Adrenal gland (tissue), 12 donors: ENCODE results near the gene PDGFD. TPM values are rescaled to one million over a fixed set of nuclear protein-coding genes. Genes with fewer than 3 reads are reported as not detected.

Source experiments
- DNase-seq, 7 donors: peaks; one replicate each; pipeline ENCODE4 v3.0.0-alpha.2; 2019 to 2020
- H3K27ac ChIP-seq, 5 donors: fragments of 200-600 bp; sonication (generic) in 4 of 5; 1 replicate in 3 of 5; 2 replicates in 2 of 5; pipeline versions ENCODE4 v1.5.1 to v1.8.0; 2016 to 2020; ENCODE audit warnings: mild to moderate bottlenecking in 1 of 5
- H3K27me3 ChIP-seq: fragments of 200-600 bp; 2 replicates; pipeline ENCODE4 v1.8.0; 2021
- H3K36me3 ChIP-seq, 2 donors: fragments of 200-600 bp; replicated peaks in 1 of 2; 1 replicate in 1 of 2; 2 replicates in 1 of 2; pipeline versions ENCODE4 v1.5.1 to v1.8.0; 2018 to 2022
- H3K4me1 ChIP-seq, 2 donors: fragments of 200-600 bp; replicated peaks in 1 of 2; 1 replicate in 1 of 2; 2 replicates in 1 of 2; pipeline versions ENCODE4 v1.5.1 to v1.8.0; 2018 to 2021
- H3K4me3 ChIP-seq, 4 donors: fragments of 200-600 bp; sonication (generic) in 3 of 4; one replicate each; pipeline ENCODE4 v1.5.1; 2016 to 2018
- H3K9me3 ChIP-seq, 3 donors: fragments of 200-600 bp; sonication (generic) in 1 of 3; replicated peaks in 1 of 3; 1 replicate in 2 of 3; 2 replicates in 1 of 3; pipeline versions ENCODE4 v1.5.1 to v1.8.0; 2016 to 2021
- POLR2A ChIP-seq, 2 donors: fragments of 450-650 bp; IDR thresholded peaks; one replicate each; pipeline ENCODE4 v1.6.1; 2017; ENCODE audit warnings: antibody characterized with exemption in 2 of 2, mild to moderate bottlenecking in 2 of 2, moderate library complexity in 1 of 2
- WGBS, 4 donors: extraction: QIAGEN DNeasy Blood & Tissue Kit in 2 of 4; methylation state at CpG; one replicate each; pipeline versions ENCODE4 v1.1.5 to v1.1.7; 2013 to 2017; 5-methylcytosine and 5-hydroxymethylcytosine counted together
- intact Hi-C, 2 donors: fragments of 100-400 bp; cut with DNase I; formaldehyde crosslinking; loops; one replicate each; pipeline versions ENCODE4 v1.14.1 to v1.15.0; 2022 to 2023
- polyA plus RNA-seq, 3 donors: library from polyadenylated mRNA; stranded (reverse); fragments of 200-250 nt in 2 of 3; fragments of 350-450 nt in 1 of 3; fragmentation: Illumina TruSeq in 1 of 3; extraction: RNeasy Lipid Tissue Mini Kit (QIAGEN cat#74804) in 1 of 3; gene quantifications; one replicate each; pipeline ENCODE4 v1.2.3, GENCODE V29; 2013 to 2014
- total RNA-seq, 9 donors: library from RNA; depleted of rRNA in 4 of 9; stranded (reverse); fragments of >200 nt in 4 of 9; fragments of 120-200 nt in 1 of 9; fragmentation: NEBNext Ultra II Directional in 1 of 9; extraction: Animal tissue kit (Norgen Biotek cat#: 25700) in 1 of 9; gene quantifications; one replicate each; pipeline versions ENCODE4 v1.1.0 to v1.2.4, GENCODE V29; 2013 to 2023
- TF ChIP-seq, protein P1 (sequence below), 6 experiments: fragments of 450-650 bp in 4 of 6; fragments of 200-600 bp in 2 of 6; sonication (generic) in 1 of 6; IDR thresholded peaks; 1 replicate in 5 of 6; 2 replicates in 1 of 6; pipeline versions ENCODE4 v1.5.1 to v1.8.0; 2016 to 2021; ENCODE audit warnings: antibody characterized with exemption in 6 of 6, mild to moderate bottlenecking in 2 of 6, moderate library complexity in 1 of 6
- donor health status: healthy with polysubstance abuse.
- donor health status: Bipolar disorder and iron deficiency.
- donor health status: DM: yes; HTN: yes; CAD: no.
- donor health status: DM: no; HTN: no; CAD: no.
- donor health status: DM: no; HTN: no; CAD: no.
- donor health status: DM: yes; HTN: yes; CAD: no.

Gene PDGFD
- total and polyA plus RNA-seq, 12 donors, result 42.7 to 297 (median 199) TPM

DNA sequence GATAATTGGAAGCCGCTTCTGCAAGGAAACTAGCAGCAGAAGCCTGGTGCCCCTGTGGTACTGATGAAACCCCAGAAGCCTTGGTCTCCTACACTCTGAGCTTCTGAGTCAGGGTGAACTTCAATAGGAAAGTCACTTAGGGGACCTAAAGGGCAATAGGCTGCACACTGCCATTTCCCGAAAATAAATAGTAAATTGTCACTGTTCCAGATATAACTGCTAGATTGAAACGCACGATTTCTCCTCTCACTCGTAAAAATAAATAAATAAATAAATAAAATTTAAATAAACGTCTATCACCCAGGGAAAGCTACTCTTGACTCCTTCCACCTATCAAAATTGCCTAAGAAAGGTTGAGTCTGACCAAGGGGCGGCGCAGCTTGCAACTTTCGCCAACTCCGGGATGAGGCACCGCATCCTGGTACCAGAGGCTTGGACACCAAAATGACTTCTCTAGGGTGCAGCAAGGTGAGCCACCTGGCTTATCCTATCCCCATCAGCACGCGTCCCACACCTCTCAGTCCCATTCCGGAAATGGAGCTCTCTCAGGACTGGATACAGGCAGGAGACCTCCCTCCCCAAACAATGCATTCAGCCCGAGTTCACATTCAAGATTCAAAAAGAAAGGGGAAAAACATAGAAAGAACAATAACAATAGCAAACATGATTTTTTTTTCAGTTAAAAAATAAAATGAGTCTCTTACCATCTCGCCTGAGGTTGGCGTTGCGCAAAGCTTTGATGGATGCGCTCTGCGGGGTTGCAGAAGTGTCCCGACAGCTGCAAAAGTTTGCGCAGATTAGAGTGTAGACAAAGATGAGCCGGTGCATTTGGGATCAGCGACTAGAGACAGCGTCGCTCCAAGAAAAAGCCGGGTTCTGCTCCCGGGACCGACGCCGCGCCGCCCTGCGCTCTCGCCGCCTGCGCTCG lies 583 bp downstream of the PDGFD start:
- peak overlapping the region; percentile 26 to 88 (median 62) for H3K4me3 ChIP-seq
- 2 to 4% (median 3%) methylated on average over 24 to 38 of the region's 38 CpGs for WGBS, 4 donors
- TF ChIP-seq, protein P1, sequence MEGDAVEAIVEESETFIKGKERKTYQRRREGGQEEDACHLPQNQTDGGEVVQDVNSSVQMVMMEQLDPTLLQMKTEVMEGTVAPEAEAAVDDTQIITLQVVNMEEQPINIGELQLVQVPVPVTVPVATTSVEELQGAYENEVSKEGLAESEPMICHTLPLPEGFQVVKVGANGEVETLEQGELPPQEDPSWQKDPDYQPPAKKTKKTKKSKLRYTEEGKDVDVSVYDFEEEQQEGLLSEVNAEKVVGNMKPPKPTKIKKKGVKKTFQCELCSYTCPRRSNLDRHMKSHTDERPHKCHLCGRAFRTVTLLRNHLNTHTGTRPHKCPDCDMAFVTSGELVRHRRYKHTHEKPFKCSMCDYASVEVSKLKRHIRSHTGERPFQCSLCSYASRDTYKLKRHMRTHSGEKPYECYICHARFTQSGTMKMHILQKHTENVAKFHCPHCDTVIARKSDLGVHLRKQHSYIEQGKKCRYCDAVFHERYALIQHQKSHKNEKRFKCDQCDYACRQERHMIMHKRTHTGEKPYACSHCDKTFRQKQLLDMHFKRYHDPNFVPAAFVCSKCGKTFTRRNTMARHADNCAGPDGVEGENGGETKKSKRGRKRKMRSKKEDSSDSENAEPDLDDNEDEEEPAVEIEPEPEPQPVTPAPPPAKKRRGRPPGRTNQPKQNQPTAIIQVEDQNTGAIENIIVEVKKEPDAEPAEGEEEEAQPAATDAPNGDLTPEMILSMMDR (IDR thresholded peaks at IDR 0.05), result no peak
- no peak for TF ChIP-seq POLR2A (IDR thresholded peaks at IDR 0.05)
- no peaks in the 10 kb centered on the region for H3K9me3 ChIP-seq
- H3K4me1 ChIP-seq, result peaks cover 14 to 18% of the 10 kb centered on the region in 2 donors
- H3K27me3 ChIP-seq, result no peaks in the 10 kb centered on the region
- H3K27ac ChIP-seq, result peak overlapping the region; percentile 21 to 83 (median 61)
- DNase-seq, result peak; percentile 60 to 85 (median 73)
- intact Hi-C loops, result no loop called here
- no peaks in the 10 kb centered on the region for H3K36me3 ChIP-seq

DNA sequence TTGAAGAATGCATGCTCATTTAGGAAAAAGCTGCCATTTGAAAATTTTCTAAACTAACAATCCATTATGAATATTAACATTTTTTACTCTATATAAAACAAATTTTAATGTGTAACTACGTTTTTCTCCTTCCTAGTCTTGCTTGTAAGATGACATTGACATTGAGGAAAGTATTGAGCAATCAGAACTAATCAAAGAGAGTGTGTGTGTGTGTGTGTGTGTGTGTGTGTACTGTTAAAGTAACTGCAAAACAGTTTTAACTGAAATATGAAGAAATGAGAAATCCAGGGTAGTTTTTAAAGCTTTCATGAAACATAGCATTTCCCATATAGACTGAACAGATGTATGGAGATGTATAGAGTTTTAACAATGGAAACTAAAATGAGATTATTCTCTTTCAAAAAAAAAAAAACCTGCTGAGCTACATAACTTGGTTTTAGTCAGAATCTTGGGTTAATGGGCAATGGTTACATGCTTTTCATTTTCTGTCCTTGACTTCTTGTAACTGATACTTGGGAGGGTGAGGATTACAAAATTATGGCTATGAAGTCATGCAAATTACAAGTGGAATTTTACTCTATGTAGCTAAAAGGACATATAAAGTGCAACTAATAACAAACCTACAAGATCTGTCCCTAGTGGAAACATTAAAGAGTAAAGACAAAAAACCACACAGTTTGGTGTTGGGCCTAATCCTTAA lies 2.0 kb downstream of the PDGFD start:
- DNase-seq, result peak in 2 of 7 donors; percentile 13 to 51
- peak in 1 of 2 donors; percentile 24 for TF ChIP-seq POLR2A (IDR thresholded peaks at IDR 0.05)
- TF ChIP-seq, protein P1 (IDR thresholded peaks at IDR 0.05), result no peak
- Histone ChIP-seq H3K27ac (peak overlapping the region in 4 of 5 donors; percentile 29 to 80 (median 57)), H3K4me3 (peak overlapping the region in 2 of 4 donors; percentile 76 to 88), H3K27me3 (no peaks in the 10 kb centered on the region), H3K9me3 (no peaks in the 10 kb centered on the region), H3K36me3 (no peaks in the 10 kb centered on the region), H3K4me1 (peaks cover 14 to 18% of the 10 kb centered on the region in 2 donors)
- intact Hi-C loops, result no loop called here
- WGBS, 4 donors, result 23 to 36% (median 31%) methylated on average over 1 of the region's 1 CpG

DNA sequence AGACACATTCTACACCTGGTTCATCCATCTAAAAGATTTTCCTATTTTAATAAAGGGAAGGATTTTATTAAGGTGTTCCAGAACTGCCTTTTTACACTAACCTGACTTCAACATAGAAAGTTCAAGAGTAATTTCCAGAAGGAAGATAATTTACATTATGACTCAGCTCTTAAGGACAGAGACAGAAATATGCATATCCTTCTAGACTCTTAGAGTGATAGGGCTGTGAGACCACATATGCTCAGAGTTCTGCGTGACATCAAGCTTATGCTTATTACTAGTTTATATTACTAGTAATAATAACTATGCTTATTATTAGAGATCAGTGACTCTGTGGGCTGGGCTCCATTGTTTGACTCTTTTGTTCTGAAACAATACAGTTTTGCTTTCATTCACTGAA lies 4.6 kb downstream of the PDGFD start:
- no peaks in the 10 kb centered on the region for H3K27me3 ChIP-seq
- peaks cover 14 to 27% of the 10 kb centered on the region in 2 donors for H3K4me1 ChIP-seq
- TF ChIP-seq, protein P1 (IDR thresholded peaks at IDR 0.05), result no peak
- no peak for TF ChIP-seq POLR2A (IDR thresholded peaks at IDR 0.05)
- DNase-seq, result no peak
- H3K4me3 ChIP-seq, result peak overlapping the region in 1 of 4 donors; percentile 88
- H3K36me3 ChIP-seq, result no peaks in the 10 kb centered on the region
- intact Hi-C loops, result no loop called here
- no peaks in the 10 kb centered on the region for H3K9me3 ChIP-seq
- no peak overlapping the region for H3K27ac ChIP-seq
- 91 to 100% (median 94%) methylated on average over 1 of the region's 1 CpG for WGBS, 4 donors

DNA sequence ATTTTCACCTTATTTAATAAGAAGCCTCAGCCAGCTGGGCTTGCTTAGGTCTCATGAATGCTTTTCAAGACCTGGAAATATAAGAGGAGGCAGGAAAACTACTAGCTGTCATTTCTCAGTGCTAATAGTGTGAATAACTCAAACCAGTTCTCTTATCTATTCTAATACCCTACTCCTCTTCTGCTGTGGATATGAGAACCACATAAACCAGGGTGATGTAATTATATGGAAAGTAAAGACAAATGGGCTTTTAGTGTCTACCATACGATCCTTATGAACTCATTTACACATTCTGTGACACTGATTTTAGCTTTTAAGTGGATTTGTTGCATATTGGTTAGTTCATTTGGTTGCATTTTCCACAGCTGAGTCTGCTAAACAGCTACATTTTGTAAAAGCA lies 8.6 kb downstream of the PDGFD start:
- intact Hi-C loops, result no loop called here
- no peak for DNase-seq
- peaks cover 17 to 39% of the 10 kb centered on the region in 2 donors for H3K4me1 ChIP-seq
- WGBS, 4 donors, result 82 to 92% (median 84%) methylated on average over 1 of the region's 1 CpG
- TF ChIP-seq, protein P1 (IDR thresholded peaks at IDR 0.05), result no peak
- TF ChIP-seq POLR2A (IDR thresholded peaks at IDR 0.05), result no peak
- no peaks in the 10 kb centered on the region for H3K9me3 ChIP-seq
- no peak overlapping the region for H3K27ac ChIP-seq
- H3K36me3 ChIP-seq, result no peaks in the 10 kb centered on the region
- H3K27me3 ChIP-seq, result no peaks in the 10 kb centered on the region
- no peak overlapping the region for H3K4me3 ChIP-seq
